COR-L47 (cell line): Measurements from ENCODE around the gene TBPL1.
"Not testable (repeated sequence)": the region's sequence is repeated elsewhere in the genome, so short reads cannot be mapped to it uniquely, and the experiment has no call there.

Source experiments
- DNase-seq: peaks from one replicate; lab custom pipeline; 2025; lab: John Stamatoyannopoulos, UW

TBPL1 gene

GRCh38 chr6:133952815-133953633, at the start of gene TBPL1:
TSS of gene TBPL1 (plus strand) at chr6:133953224. CDS start at chr6:133980126, 26,902 bp downstream.
- peak; percentile 88 for DNase-seq

GRCh38 chr6:133903855-133904254, 49.2 kb upstream of the TBPL1 start:
- DNase-seq: no peak

- DNase-seq: no peak
Measured at GRCh38 chr6:133906050-133906449, 47.0 kb upstream of the TBPL1 start.

GRCh38 chr6:133916650-133917151, 36.3 kb upstream of the TBPL1 start:
- DNase-seq: peak; percentile 75

GRCh38 chr6:133917781-133918180, 35.2 kb upstream of the TBPL1 start:
- no peak for DNase-seq

GRCh38 chr6:133918208-133918930, 34.7 kb upstream of the TBPL1 start:
- no peak for DNase-seq

- DNase-seq: no peak
Measured at GRCh38 chr6:133919362-133919761, 33.7 kb upstream of the TBPL1 start.

- peak; percentile 53 for DNase-seq
Measured at GRCh38 chr6:133921249-133921859, 31.7 kb upstream of the TBPL1 start.

GRCh38 chr6:133923938-133924593, 29.0 kb upstream of the TBPL1 start:
- DNase-seq: peak; percentile 19

GRCh38 chr6:133931221-133931620, 21.8 kb upstream of the TBPL1 start:
- not testable (repeated sequence) for DNase-seq

- DNase-seq: not testable (repeated sequence)
Measured at GRCh38 chr6:133936352-133936751, 16.7 kb upstream of the TBPL1 start.

GRCh38 chr6:133937909-133938308, 15.1 kb upstream of the TBPL1 start:
- DNase-seq: no peak

GRCh38 chr6:133938533-133938932, 14.5 kb upstream of the TBPL1 start:
- no peak for DNase-seq

- no peak for DNase-seq
Measured at GRCh38 chr6:133939778-133940667, 13.0 kb upstream of the TBPL1 start.

- no peak for DNase-seq
Measured at GRCh38 chr6:133945158-133945557, 7.9 kb upstream of the TBPL1 start.

GRCh38 chr6:133947302-133947900, 5.6 kb upstream of the TBPL1 start:
- peak; percentile 62 for DNase-seq

GRCh38 chr6:133948472-133948871, 4.6 kb upstream of the TBPL1 start:
- DNase-seq: no peak

- DNase-seq: no peak
Measured at GRCh38 chr6:133951227-133951626, 1.8 kb upstream of the TBPL1 start.

- DNase-seq: peak; percentile 22
Measured at GRCh38 chr6:133951881-133952814, 876 bp upstream of the TBPL1 start.
